ENCODE results near the gene IGIP.

IGIP gene

GRCh38 chr5:140093179-140093578 is 32.6 kb upstream of the IGIP start:
- TF ChIP-seq, protein P1, sequence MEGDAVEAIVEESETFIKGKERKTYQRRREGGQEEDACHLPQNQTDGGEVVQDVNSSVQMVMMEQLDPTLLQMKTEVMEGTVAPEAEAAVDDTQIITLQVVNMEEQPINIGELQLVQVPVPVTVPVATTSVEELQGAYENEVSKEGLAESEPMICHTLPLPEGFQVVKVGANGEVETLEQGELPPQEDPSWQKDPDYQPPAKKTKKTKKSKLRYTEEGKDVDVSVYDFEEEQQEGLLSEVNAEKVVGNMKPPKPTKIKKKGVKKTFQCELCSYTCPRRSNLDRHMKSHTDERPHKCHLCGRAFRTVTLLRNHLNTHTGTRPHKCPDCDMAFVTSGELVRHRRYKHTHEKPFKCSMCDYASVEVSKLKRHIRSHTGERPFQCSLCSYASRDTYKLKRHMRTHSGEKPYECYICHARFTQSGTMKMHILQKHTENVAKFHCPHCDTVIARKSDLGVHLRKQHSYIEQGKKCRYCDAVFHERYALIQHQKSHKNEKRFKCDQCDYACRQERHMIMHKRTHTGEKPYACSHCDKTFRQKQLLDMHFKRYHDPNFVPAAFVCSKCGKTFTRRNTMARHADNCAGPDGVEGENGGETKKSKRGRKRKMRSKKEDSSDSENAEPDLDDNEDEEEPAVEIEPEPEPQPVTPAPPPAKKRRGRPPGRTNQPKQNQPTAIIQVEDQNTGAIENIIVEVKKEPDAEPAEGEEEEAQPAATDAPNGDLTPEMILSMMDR (IDR thresholded peaks at IDR 0.05; ENCODE audit: borderline replicate concordance, insufficient read depth, low read depth, low read length), result no peak
- H3K4me3 ChIP-seq (ENCODE audit: low read depth, low read length), result no peak overlapping the region

GRCh38 chr5:140093866-140094265 is 31.9 kb upstream of the IGIP start:
- TF ChIP-seq, protein P1 (IDR thresholded peaks at IDR 0.05; ENCODE audit: borderline replicate concordance, insufficient read depth, low read depth, low read length), result no peak
- H3K4me3 ChIP-seq (ENCODE audit: low read depth, low read length), result no peak overlapping the region

DNA sequence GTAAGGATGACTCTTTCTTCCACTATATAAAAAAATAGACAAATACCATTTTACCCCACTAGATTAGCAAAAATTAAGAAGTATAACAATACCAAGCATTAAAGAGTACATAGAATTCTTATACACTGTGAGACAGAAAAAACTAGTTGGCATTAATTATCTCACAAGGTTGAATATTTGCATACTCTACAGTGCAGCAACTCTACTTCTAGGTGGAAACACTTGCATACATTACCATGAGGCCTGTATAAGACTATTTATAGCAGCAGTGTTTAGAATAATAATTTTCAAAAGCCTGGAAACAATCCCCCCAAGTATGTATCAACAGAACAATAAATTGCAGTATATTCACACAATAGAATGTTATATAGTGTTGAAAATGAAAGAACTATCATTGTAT is 30.8 kb upstream of the IGIP start:
- TF ChIP-seq, protein P1 (IDR thresholded peaks at IDR 0.05; ENCODE audit: borderline replicate concordance, insufficient read depth, low read depth, low read length), result no peak
- H3K4me3 ChIP-seq (ENCODE audit: low read depth, low read length), result no peak overlapping the region

GRCh38 chr5:140101179-140101578 is 24.6 kb upstream of the IGIP start:
- TF ChIP-seq, protein P1 (IDR thresholded peaks at IDR 0.05; ENCODE audit: borderline replicate concordance, insufficient read depth, low read depth, low read length), result no peak
- H3K4me3 ChIP-seq (ENCODE audit: low read depth, low read length), result no peak overlapping the region

GRCh38 chr5:140103154-140103553 is 22.6 kb upstream of the IGIP start:
- no peak overlapping the region for H3K4me3 ChIP-seq (ENCODE audit: low read depth, low read length)
- TF ChIP-seq, protein P1 (IDR thresholded peaks at IDR 0.05; ENCODE audit: borderline replicate concordance, insufficient read depth, low read depth, low read length), result no peak

GRCh38 chr5:140104100-140104499 is 21.6 kb upstream of the IGIP start:
- TF ChIP-seq, protein P1 (IDR thresholded peaks at IDR 0.05; ENCODE audit: borderline replicate concordance, insufficient read depth, low read depth, low read length), result no peak

GRCh38 chr5:140106101-140106500 is 19.6 kb upstream of the IGIP start:
- TF ChIP-seq, protein P1 (IDR thresholded peaks at IDR 0.05; ENCODE audit: borderline replicate concordance, insufficient read depth, low read depth, low read length), result no peak

More at GRCh38 chr5:140104100-140104499, 21.6 kb upstream of the IGIP start:
- no peak overlapping the region for H3K4me3 ChIP-seq (ENCODE audit: low read depth, low read length)

More at GRCh38 chr5:140106101-140106500, 19.6 kb upstream of the IGIP start:
- no peak overlapping the region for H3K4me3 ChIP-seq (ENCODE audit: low read depth, low read length)

Data from GM12875 (cell line).